H1 (cell line): ENCODE measurements around the gene NR5A2. TPM values are rescaled to one million over a fixed set of nuclear protein-coding genes. Genes with fewer than 3 reads are reported as not detected.

Experiments used
- BCL11A ChIP-seq, 2 experiments: IDR thresholded peaks; one replicate each; pipeline ENCODE4 v1.6.1; 2011; ENCODE audit warnings: low read depth in 2 of 2, low read length in 2 of 2, mild to moderate bottlenecking in 2 of 2
- CBX8 ChIP-seq: fragments of 300-800, 300-1000 bp; sonication (generic); IDR thresholded peaks from 2 replicates; pipeline ENCODE4 v1.7.1; 2016; ENCODE audit warnings: low read depth, low read length, borderline replicate concordance
- CHD1 ChIP-seq: IDR thresholded peaks from 2 replicates; pipeline ENCODE4 v1.6.1; 2012; ENCODE audit warnings: low read depth, low read length, improper control_type of control experiment
- CHD2 ChIP-seq: IDR thresholded peaks from 2 replicates; pipeline ENCODE4 v1.6.1; 2012; ENCODE audit warnings: low read length, improper control_type of control experiment
- GABPA ChIP-seq: IDR thresholded peaks from 2 replicates; pipeline ENCODE4 v1.6.1; 2011; ENCODE audit warnings: mild to moderate bottlenecking, low read length, moderate library complexity, borderline replicate concordance; ENCODE audit not compliant: insufficient read depth
- GTF2F1 ChIP-seq: IDR thresholded peaks from 2 replicates; pipeline ENCODE4 v1.6.1; 2012; ENCODE audit warnings: low read depth, low read length, improper control_type of control experiment, borderline replicate concordance
- JUND ChIP-seq: IDR thresholded peaks from 2 replicates; pipeline ENCODE4 v1.6.1; 2011; ENCODE audit warnings: mild to moderate bottlenecking, improper control_type of control experiment, low read length
- KDM1A ChIP-seq: fragments of 200-600, 300-600 bp; sonication (generic); IDR thresholded peaks from 2 replicates; pipeline ENCODE4 v1.7.1; 2016; ENCODE audit warnings: mild to moderate bottlenecking, low read length, borderline replicate concordance
- KDM4A ChIP-seq: IDR thresholded peaks from one replicate; pipeline ENCODE4 v1.7.1; 2012; ENCODE audit warnings: low read depth, mild to moderate bottlenecking, moderate library complexity, low read length, inconsistent platforms; ENCODE audit not compliant: severe bottlenecking
- KDM5A ChIP-seq: fragments of 200-600 bp; IDR thresholded peaks from 2 replicates; pipeline ENCODE4 v1.7.1; 2012; ENCODE audit warnings: mild to moderate bottlenecking, low read length, inconsistent platforms, mixed read lengths
- MAFK ChIP-seq: IDR thresholded peaks from 2 replicates; pipeline ENCODE4 v1.6.1; 2012; ENCODE audit warnings: low read depth, mild to moderate bottlenecking, improper control_type of control experiment, low read length
- POLR2A ChIP-seq, 2 experiments: IDR thresholded peaks; 1 replicate in 1 of 2; 2 replicates in 1 of 2; pipeline ENCODE4 v1.6.1; 2011; ENCODE audit warnings: low read depth in 2 of 2, low read length in 2 of 2, mild to moderate bottlenecking in 2 of 2; ENCODE audit errors: control extremely low read depth in 1 of 2
- POU5F1 ChIP-seq: IDR thresholded peaks from 2 replicates; pipeline ENCODE4 v1.6.1; 2011; ENCODE audit warnings: low read depth, mild to moderate bottlenecking, low read length, moderate library complexity
- SAP30 ChIP-seq: fragments of 300-600 bp; sonication (generic); IDR thresholded peaks from 2 replicates; pipeline ENCODE4 v1.7.1; 2012; ENCODE audit warnings: low read length, moderate library complexity, mild to moderate bottlenecking, inconsistent platforms; ENCODE audit not compliant: insufficient read depth, insufficient replicate concordance
- SP1 ChIP-seq: IDR thresholded peaks from 2 replicates; pipeline ENCODE4 v1.6.1; 2011; ENCODE audit warnings: low read depth, low read length
- SRF ChIP-seq: IDR thresholded peaks from 2 replicates; pipeline ENCODE4 v1.6.1; 2011; ENCODE audit warnings: mild to moderate bottlenecking, low read depth, low read length, moderate library complexity
- TAF1 ChIP-seq: IDR thresholded peaks from 2 replicates; pipeline ENCODE4 v1.6.1; 2011; ENCODE audit warnings: mild to moderate bottlenecking, low read depth, low read length
- TEAD4 ChIP-seq: IDR thresholded peaks from 2 replicates; pipeline ENCODE4 v1.6.1; 2012; ENCODE audit warnings: low read depth, low read length, inconsistent platforms, mixed read lengths
- ZNF274 ChIP-seq: IDR thresholded peaks from 2 replicates; pipeline ENCODE4 v1.7.0; 2012; ENCODE audit warnings: low read length, borderline replicate concordance; ENCODE audit errors: extremely low read depth
- polyA plus RNA-seq, 7 experiments: library from polyadenylated mRNA; depleted of rRNA in 3 of 7; stranded (reverse) in 5 of 7; unstranded in 2 of 7; fragments of >200 nt in 5 of 7; fragments of 200-250 nt in 2 of 7; gene quantifications; 1 replicate in 5 of 7; 2 replicates in 1 of 7; 4 replicates in 1 of 7; pipeline versions ENCODE4 v1.2.1 to v1.2.3, GENCODE V29; 2011 to 2013; ENCODE audit warnings: missing spikeins in 2 of 7, mixed read lengths in 2 of 7
- total RNA-seq: library from RNA; stranded (reverse); fragmentation: NEBNext Ultra II Directional; extraction: Animal tissue kit (Norgen Biotek cat#: 25700); gene quantifications from 2 replicates; pipeline ENCODE4 v1.2.1, GENCODE V29; 2021
- TF ChIP-seq, protein P1 (sequence below): IDR thresholded peaks from 2 replicates; pipeline ENCODE4 v1.6.1; 2012; ENCODE audit warnings: inconsistent platforms
- TF ChIP-seq, protein P2 (sequence below): IDR thresholded peaks from 2 replicates; pipeline ENCODE4 v1.6.1; 2012; ENCODE audit warnings: low read length, inconsistent platforms
- TF ChIP-seq, protein P3 (sequence below): IDR thresholded peaks from 2 replicates; pipeline ENCODE4 v1.6.1; 2011; ENCODE audit warnings: low read depth, mild to moderate bottlenecking, low read length; ENCODE audit not compliant: insufficient read depth

NR5A2 gene
- total and polyA plus RNA-seq, 2 of the 8 experiments (the other 6 are each of a cell fraction or from before 2014, with no cell fraction given), result 1.7 to 11.6 TPM

DNA sequence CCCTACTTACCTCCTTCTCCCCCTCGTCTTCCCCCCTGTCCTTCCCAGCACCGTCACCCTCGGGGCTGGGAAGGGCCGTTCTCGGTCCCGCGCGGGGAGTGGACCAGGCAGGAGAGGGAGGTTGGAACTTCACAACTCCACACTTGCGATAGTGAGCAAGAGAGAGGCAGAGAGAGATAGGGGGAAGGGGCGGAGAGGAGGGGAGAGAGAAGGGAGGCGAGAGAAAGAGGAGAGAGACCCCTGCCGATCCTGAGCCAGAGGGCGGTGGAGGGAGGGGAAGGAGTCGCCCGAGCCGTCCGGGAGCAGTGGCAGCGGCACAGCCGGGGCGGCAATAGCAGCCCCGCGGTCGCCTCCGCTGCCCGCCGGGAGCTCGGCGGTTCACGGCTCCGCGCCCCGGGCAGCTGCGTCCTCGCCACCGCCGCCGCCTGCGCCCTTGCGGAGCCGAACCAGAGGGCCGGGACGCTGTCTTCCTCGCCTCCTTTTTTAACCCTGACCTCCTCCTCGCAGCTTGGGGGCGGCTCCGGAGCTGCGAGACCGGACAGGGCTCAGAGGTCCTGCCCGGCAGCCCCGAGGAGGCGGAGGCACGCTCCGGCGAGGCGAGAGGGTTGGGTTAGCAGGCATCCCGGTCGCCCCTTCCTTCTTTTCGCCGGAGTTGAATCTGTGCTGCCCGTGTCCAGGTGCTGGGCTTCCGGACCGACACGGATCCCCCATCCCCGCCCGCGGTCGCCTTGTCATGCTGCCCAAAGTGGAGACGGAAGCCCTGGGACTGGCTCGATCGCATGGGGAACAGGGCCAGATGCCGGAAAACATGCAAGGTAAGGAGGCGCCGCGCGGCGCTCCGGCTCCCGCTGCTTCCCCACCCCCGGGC lies 11.7 kb downstream of the NR5A2 start (continued):
- TF ChIP-seq, protein P1, sequence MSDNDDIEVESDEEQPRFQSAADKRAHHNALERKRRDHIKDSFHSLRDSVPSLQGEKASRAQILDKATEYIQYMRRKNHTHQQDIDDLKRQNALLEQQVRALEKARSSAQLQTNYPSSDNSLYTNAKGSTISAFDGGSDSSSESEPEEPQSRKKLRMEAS, result no peak
- no peak for TF ChIP-seq CHD1
- no peak for TF ChIP-seq POLR2A (IDR thresholded peaks at IDR 0.05; ENCODE audit: control extremely low read depth in 1 of 2, low read depth in 2 of 2, low read length in 2 of 2)
- TF ChIP-seq GTF2F1, result no peak
- TF ChIP-seq ZNF274, result no peak
- no peak for TF ChIP-seq TEAD4
- TF ChIP-seq SRF, result no peak
- no peak for TF ChIP-seq SP1
- no peak for TF ChIP-seq JUND
- TF ChIP-seq KDM5A, result no peak
- TF ChIP-seq, protein P2, sequence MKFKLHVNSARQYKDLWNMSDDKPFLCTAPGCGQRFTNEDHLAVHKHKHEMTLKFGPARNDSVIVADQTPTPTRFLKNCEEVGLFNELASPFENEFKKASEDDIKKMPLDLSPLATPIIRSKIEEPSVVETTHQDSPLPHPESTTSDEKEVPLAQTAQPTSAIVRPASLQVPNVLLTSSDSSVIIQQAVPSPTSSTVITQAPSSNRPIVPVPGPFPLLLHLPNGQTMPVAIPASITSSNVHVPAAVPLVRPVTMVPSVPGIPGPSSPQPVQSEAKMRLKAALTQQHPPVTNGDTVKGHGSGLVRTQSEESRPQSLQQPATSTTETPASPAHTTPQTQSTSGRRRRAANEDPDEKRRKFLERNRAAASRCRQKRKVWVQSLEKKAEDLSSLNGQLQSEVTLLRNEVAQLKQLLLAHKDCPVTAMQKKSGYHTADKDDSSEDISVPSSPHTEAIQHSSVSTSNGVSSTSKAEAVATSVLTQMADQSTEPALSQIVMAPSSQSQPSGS, result no peak
- peak; percentile 73 for TF ChIP-seq KDM4A
- TF ChIP-seq SAP30, result no peak
- peak in 1 of 2 experiments; percentile 22 for TF ChIP-seq BCL11A (IDR thresholded peaks at IDR 0.05; ENCODE audit: low read depth in 2 of 2, low read length in 2 of 2)
- TF ChIP-seq CHD2, result no peak
- peak; percentile 74; the same call in 1 of the 2 replicates for TF ChIP-seq KDM1A
- TF ChIP-seq TAF1, result no peak
- TF ChIP-seq, protein P3, sequence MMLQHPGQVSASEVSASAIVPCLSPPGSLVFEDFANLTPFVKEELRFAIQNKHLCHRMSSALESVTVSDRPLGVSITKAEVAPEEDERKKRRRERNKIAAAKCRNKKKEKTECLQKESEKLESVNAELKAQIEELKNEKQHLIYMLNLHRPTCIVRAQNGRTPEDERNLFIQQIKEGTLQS, result no peak
- TF ChIP-seq CBX8, result no peak
- no peak for TF ChIP-seq GABPA
- no peak for TF ChIP-seq POU5F1
- TF ChIP-seq MAFK, result no peak
